Measurements from ENCODE around the gene LARP4.
"Not testable (repeated sequence)": the region's sequence is repeated elsewhere in the genome, so short reads cannot be mapped to it uniquely, and the experiment has no call there.

Gene LARP4

DNA sequence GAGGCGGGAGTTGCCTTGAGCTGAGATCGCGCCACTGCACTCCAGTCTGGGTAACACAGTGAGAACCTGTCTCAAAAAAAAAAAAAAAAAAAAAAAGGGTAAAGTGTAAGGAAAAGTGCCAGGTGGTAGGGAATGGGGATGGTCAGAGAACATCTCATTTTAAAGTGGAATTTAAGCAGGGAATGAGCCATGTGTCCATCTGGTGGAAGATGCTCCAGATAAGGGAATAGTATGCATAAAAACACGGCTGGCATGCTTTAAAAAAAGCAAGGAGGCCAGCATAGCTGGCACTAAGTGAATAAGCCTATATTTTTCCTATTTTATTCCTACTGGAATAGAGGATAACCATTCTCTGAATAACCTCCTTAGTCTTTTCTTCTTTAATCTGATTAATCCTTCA, 38.0 kb upstream of the LARP4 start:
- no peak for TF ChIP-seq CTCF (IDR thresholded peaks at IDR 0.05; ENCODE audit: control insufficient read depth, extremely low read depth, insufficient read depth)
- no peak overlapping the region for H3K4me3 ChIP-seq (ENCODE audit: low read depth, low read length)
- DNase-seq (ENCODE audit: low read depth) = no peak

DNA sequence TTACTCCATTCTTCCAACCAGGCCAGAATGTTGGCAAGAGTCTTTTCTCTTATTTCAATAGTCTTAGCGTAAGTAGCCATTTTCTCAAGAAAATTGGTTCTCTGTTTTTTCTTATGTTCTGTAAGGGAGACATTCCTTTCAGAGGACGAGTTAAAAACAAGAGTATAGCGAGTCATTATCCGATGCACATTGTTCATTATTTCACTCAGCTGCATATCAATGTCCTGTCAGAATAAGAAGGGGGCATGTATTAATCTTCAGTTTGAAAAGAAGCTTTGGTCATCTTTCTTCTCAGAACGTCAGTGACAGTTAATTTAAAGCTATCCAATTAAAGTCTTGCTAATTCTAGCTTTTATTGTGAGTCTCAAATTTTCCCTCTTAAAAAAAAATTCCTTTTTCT, 37.5 kb upstream of the LARP4 start:
- DNase-seq (ENCODE audit: low read depth) = no peak
- TF ChIP-seq CTCF (IDR thresholded peaks at IDR 0.05; ENCODE audit: control insufficient read depth, extremely low read depth, insufficient read depth) = no peak
- no peak overlapping the region for H3K4me3 ChIP-seq (ENCODE audit: low read depth, low read length)

DNA sequence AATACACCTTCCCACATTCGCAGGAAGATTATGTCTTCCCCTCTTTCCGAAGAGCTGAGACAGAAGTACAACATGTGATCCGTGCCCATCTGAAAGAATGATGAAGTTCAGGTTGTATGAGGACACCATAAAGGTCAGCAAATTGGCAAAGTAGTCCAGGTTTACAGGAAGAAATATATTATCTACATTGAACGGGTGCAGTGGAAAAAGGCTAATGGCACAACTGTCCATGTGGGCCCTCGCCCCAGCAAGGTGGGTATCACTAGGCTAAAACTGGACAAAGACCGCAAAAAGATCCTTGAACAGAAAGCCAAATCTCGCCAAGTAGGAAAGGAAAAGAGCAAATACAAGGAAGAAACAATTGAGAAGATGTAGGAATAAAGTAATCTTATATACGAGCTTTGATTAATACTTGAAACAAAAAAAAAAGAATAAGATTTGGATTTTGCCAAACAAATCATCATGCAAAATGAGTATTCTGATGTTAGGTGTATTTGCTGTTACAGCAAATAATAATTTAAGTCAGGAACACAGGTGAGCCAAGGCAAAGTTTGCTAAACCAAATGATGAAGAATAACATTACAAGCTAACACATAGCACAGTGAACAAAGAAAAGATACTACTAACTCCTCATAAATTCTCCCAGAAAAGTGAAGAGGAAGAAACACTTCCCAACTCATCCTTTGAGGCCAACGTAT, 34.8 kb upstream of the LARP4 start:
- H3K4me3 ChIP-seq (ENCODE audit: low read depth, low read length) = no peak overlapping the region
- TF ChIP-seq CTCF (IDR thresholded peaks at IDR 0.05; ENCODE audit: control insufficient read depth, extremely low read depth, insufficient read depth) = no peak
- no peak for DNase-seq (ENCODE audit: low read depth)

- H3K4me3 ChIP-seq (ENCODE audit: low read depth, low read length) = not testable (repeated sequence)
Observed at GRCh38 chr12:50370672-50371071, 30.0 kb upstream of the LARP4 start.

GRCh38 chr12:50375802-50376201, 24.9 kb upstream of the LARP4 start:
- no peak overlapping the region for H3K4me3 ChIP-seq (ENCODE audit: low read depth, low read length)
- no peak for TF ChIP-seq CTCF (IDR thresholded peaks at IDR 0.05; ENCODE audit: control insufficient read depth, extremely low read depth, insufficient read depth)
- no peak for DNase-seq (ENCODE audit: low read depth)

More at GRCh38 chr12:50370672-50371071, 30.0 kb upstream of the LARP4 start:
- DNase-seq (ENCODE audit: low read depth) = not testable (repeated sequence)

GRCh38 chr12:50380761-50381325, 19.8 kb upstream of the LARP4 start:
- no peak for DNase-seq (ENCODE audit: low read depth)
- H3K4me3 ChIP-seq (ENCODE audit: low read depth, low read length) = no peak overlapping the region
- no peak for TF ChIP-seq CTCF (IDR thresholded peaks at IDR 0.05; ENCODE audit: control insufficient read depth, extremely low read depth, insufficient read depth)

DNA sequence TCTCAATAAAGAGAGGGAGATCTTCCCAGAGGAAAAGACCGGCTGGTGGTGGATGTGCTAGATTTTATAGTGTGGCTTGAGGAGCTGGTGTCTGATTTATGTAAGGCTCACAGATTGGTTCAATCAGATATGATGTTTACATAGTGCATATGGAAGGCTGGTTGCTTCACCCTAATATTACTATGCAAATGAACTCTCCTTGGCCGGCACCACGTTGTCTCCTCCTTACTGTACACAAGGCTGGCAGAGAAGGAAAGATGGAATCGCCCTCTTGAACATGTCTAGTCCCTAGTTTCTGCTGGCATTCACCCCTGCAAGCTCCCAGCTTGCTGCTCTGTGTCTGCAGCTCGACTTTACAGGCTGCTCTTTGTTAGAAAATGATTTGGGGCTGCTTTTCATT, 13.2 kb upstream of the LARP4 start:
- peak overlapping the region; percentile 9; the same call in 1 of the 2 replicates for H3K4me3 ChIP-seq (ENCODE audit: low read depth, low read length)
- DNase-seq (ENCODE audit: low read depth) = peak; percentile 52
- no peak for TF ChIP-seq CTCF (IDR thresholded peaks at IDR 0.05; ENCODE audit: control insufficient read depth, extremely low read depth, insufficient read depth)
